NOMO-1 (cell line): ENCODE data around the gene KLHL18.
A peak's percentile ranks its signal among the peaks of the same experiment; 100 is the strongest.
"Not testable (repeated sequence)": the region's sequence is repeated elsewhere in the genome, so short reads cannot be mapped to it uniquely, and the experiment has no call there.

Source experiments
- DNase-seq, 2 experiments: peaks; one replicate each; lab custom pipeline; 2025; ENCODE audit not compliant: unreplicated experiment in 2 of 2; lab: John Stamatoyannopoulos, UW

Gene KLHL18

DNA sequence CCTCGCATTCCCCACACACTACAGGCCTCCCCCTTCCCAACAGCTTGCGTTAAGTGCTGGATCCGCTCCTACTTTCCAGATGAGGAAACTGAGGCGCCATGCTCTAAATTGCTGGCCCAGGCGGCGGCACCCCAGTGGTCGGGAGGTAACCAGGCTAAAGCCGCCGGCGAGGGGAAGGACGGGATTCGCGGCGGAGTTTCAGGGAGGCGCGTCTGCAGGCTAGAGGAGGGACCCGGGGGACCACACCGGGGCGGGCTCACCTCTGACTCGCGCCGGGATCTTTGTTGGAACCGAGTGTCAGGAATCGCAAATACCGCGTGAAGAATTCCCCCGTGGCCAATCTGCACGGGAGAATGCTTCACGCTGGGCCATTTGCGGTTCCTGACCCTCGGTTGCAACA lies 73.5 kb downstream of the KLHL18 start:
- no peak for DNase-seq

DNA sequence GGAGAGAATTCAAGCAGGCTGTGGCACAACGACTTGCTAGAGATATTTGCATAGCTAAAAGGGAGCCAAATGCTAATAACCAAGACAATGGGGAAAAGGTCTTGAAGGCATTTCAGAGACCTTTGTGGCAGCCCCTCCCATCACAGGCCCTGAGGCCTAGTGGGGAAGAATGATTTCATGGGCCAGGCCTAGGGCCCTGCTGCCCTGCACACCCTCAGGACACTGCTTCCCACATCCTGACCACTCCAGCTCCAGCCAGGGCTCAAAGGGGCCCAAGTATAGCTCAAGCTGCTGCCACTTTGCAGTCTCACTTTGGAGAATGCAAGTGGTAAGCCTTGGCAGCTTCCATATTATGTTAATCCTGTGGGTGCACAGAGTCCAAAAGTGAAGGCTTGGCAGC lies 76.6 kb downstream of the KLHL18 start:
- DNase-seq, result no peak

GRCh38 chr3:47360110-47360517 lies 77.4 kb downstream of the KLHL18 start:
- DNase-seq, result not testable (repeated sequence)

DNA sequence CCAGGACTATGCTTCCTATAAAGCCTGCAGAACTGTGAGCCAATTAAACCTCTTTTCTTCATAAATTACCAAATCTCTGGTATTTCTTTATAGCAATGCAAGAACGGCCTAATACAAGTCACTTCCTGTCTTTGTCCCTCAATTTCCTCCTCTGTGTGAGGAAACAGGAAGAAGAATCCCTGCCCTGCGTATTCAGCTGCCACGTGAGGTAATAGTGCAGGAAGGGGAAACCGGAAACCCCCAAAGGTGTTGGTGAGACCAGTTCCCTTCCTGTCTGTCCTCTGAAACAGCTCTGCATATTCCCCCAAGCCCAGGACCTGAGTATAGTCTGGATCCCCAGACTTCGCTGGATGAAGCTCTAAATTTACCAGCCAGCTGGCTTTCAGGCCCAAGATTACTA lies 80.0 kb downstream of the KLHL18 start:
- DNase-seq, result peak; percentile 9 to 62

- DNase-seq, result no peak
Observed at GRCh38 chr3:47365213-47366153, 82.7 kb downstream of the KLHL18 start.

- DNase-seq, result no peak
Observed at GRCh38 chr3:47366833-47367232, 84.1 kb downstream of the KLHL18 start.

- no peak for DNase-seq
Observed at GRCh38 chr3:47367631-47368030, 84.9 kb downstream of the KLHL18 start.

GRCh38 chr3:47370020-47370419 lies 87.3 kb downstream of the KLHL18 start:
- DNase-seq, result not testable (repeated sequence)

DNA sequence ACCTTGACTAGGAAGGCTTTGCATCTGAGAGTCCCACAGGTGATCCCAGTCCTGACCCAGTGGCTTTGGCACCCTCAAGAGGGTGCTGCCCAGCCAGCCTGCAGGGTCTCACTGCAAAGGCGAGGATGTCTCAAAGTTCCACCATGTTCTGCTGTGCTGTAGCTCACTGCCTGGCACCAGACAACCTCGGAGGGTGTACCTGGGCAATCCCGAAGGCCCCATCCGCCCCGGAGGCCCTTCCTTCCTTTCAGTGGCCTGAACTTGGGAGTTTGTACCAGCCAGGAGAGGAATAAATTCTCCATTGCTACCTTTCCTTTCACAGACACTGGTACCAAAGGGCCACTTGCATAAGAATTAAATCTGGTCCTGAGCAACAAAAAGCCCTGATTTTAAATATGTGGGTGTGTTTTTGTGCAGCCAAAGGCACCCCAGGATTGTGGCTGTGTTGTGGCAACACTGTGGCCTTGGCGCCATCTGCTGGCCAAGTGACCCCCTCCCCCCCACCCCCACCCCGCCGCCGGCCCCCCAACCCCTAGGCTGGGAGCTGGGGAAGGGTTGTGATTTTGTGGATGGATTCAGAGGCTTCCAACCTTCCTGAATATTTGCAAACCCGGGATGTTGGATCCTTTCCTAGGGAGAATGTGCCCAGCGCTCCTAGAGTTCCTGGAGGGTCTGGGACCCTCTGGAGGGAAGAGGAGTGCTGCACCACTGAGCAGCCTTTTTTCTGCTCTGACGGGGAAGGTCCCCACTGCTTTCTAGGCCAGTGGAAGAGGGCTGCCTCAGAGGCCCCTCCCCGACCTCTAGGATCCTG lies 88.3 kb downstream of the KLHL18 start:
- peak in 1 of 2 experiments; percentile 10 for DNase-seq

DNA sequence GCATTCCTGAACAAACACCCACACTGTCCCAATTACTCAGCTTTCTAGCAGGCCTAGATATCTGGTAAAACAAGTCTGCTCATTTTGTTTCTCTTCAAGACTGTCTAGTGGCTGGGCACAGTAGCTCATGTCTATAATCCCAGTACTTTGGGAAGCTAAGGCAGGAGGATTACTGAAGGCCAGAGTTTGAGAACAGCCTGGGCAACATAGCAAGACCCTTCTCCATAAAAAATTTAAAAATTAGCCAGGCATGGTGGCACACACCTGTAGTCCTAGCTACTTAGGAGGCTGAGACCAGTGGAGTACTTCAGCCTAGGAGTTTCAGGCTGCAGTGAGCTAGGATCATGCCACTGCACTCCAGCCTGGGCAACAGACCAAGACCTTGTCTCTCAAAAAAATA lies 91.8 kb downstream of the KLHL18 start:
- DNase-seq, result no peak

- DNase-seq, result no peak
Observed at GRCh38 chr3:47376393-47376792, 93.6 kb downstream of the KLHL18 start.

DNA sequence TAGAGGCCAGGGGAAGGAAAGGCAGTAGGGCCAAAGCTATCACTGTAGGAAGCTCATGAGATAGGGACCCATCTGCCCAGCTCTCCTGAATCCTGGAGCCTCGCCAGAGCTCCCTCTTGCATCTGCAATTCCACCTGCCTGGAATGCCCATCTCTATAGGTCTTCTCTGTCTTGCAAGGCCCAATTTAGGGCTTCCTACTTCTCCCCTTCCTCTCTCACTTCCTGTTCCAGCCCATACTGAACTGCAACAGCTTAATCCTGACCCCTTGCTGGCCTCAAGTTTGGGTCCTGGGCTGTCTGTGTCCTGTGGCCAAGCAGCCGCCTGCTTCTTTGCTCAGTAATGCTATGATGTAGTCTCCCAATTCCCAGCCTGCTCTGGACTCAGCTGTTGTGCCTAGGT lies 94.4 kb downstream of the KLHL18 start:
- DNase-seq, result peak; percentile 58 to 63

- DNase-seq, result no peak
Observed at GRCh38 chr3:47378869-47379268, 96.1 kb downstream of the KLHL18 start.

GRCh38 chr3:47379411-47379899 lies 96.7 kb downstream of the KLHL18 start:
- DNase-seq, result no peak

- no peak for DNase-seq
Observed at GRCh38 chr3:47380026-47380600, 97.4 kb downstream of the KLHL18 start.

DNA sequence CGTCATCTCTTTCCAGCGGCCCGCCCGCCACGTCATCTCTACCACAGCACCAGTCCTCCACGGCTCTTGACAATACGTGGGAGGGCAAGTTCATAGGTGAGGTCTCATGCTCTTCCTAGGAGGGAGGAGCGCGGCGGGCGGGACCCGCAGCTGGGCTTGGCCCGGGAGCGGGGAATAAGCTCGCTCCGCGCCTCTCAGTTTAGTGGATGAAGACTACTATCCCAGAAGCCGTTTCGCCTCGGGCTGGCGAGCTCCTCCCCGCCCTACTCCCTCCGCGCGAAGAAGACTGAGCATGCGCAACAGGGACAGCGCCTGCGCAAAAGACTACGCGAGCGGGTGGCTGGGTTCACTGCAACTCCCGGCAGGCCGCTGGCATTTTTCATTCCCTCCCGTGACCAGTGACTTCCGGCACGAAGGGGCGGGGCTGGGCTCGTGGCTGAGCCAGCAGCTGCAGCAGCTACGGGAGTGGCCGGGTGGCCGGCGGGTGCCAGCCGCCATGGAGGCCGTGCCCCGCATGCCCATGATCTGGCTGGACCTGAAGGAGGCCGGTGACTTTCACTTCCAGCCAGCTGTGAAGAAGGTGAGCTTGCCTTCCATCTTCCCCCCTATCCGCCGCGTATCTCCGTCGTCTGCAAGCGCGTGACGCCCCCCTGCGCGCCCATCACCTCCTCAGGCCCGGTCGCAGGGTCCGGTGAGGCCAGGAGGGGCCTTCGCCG lies 98.0 kb downstream of the KLHL18 start, which contains the start of gene PTPN23:
PTPN23 (plus strand) TSS at position 421 of the 716 bp plus-strand sequence; CDS start at position 497, 76 bp downstream.
- DNase-seq, result peak; percentile 97 to 99

DNA sequence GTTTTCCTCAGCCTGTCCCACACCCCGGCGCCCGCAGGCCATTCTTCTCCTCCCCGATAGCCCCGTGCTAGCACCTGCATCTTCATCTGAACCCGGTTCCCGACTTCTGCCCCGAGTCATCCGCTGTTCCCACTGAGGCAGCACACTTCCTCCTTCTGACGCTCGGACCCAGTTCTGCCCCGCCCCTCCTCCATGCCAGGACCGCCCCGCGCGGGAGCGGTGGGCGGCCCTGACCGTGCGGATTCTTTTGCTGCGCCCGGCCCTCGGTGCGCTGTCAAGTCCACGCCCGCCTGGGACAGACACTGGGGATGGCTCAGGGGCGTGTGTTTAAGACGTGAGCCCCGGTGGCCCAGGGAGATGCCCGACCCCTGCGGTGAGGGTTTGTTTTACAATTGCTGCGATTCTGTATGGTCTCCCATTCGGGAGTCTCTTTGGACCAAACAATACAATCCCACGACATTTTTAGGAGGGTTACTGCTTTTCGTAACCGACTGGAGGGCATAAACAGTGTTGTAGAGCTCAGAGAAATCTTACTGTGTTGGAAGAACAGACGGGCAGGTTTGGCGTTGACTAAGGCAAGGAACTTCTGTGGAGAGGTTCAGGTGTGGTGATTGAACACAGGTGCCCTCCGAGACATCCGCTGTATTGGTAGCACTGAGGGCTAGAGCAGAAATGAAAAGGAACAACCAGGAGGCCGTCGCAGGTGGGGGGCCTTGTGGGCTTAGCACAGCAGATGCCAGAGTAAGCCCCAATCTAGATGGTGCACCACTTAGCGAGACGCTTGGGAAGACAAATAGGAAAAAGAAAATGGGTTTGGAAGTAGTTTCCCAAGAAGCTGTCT lies 98.8 kb downstream of the KLHL18 start:
- DNase-seq, result peak; percentile 81 to 89

GRCh38 chr3:47384425-47384824 lies 101.7 kb downstream of the KLHL18 start:
- DNase-seq, result no peak

GRCh38 chr3:47385007-47385406 lies 102.3 kb downstream of the KLHL18 start:
- DNase-seq, result no peak
